Ovary (tissue), 9 donors: Measurements from ENCODE around the gene VPS41. TPM values are rescaled to one million over a fixed set of nuclear protein-coding genes. Genes with fewer than 3 reads are reported as not detected.

Experiments used
- DNase-seq, 5 donors: peaks; one replicate each; pipeline ENCODE4 v3.0.0-alpha.2; 2019 to 2020
- H3K27ac ChIP-seq, 2 donors: fragments of 200-600 bp; one replicate each; pipeline versions ENCODE4 v1.5.1 to v1.8.0; 2019 to 2022
- H3K27me3 ChIP-seq: fragments of 200-600 bp; one replicate; pipeline ENCODE4 v1.8.0; 2022
- H3K36me3 ChIP-seq: fragments of 200-600 bp; sonication (generic); one replicate; pipeline ENCODE4 v1.5.1; 2019
- H3K4me1 ChIP-seq: one replicate; pipeline ENCODE4 v1.8.1; 2013; ENCODE audit warnings: mild to moderate bottlenecking, moderate library complexity; ENCODE audit not compliant: insufficient read depth
- H3K4me3 ChIP-seq: fragments of 200-600 bp; sonication (generic); one replicate; pipeline ENCODE4 v1.5.1; 2017
- H3K9me3 ChIP-seq, 2 donors: fragments of 200-600 bp in 1 of 2; sonication (generic) in 1 of 2; one replicate each; pipeline versions ENCODE4 v1.5.1 to v1.8.1; 2013 to 2019; ENCODE audit warnings: mild to moderate bottlenecking in 1 of 2, moderate library complexity in 1 of 2
- CTCF ChIP-seq, 3 donors: fragments of 450-650 bp in 2 of 3; fragments of 200-600 bp in 1 of 3; IDR thresholded peaks; one replicate each; pipeline versions ENCODE4 v1.5.1 to v1.8.0; 2016 to 2022; ENCODE audit warnings: antibody characterized with exemption in 3 of 3, mild to moderate bottlenecking in 1 of 3
- EP300 ChIP-seq: sonication (generic); formaldehyde crosslinking; IDR thresholded peaks from one replicate; pipeline ENCODE4 v1.6.1; 2017; ENCODE audit warnings: antibody characterized with exemption
- POLR2A ChIP-seq: fragments of 450-650 bp; IDR thresholded peaks from one replicate; pipeline ENCODE4 v1.6.1; 2017; ENCODE audit warnings: antibody characterized with exemption, mild to moderate bottlenecking, moderate library complexity
- WGBS, 3 donors: extraction: QIAGEN DNeasy Blood & Tissue Kit in 1 of 3; methylation state at CpG; one replicate each; pipeline versions ENCODE4 v1.1.5 to v1.1.7; 2013 to 2017; 5-methylcytosine and 5-hydroxymethylcytosine counted together
- intact Hi-C, 4 donors: fragments of 100-400 bp; cut with DNase I; formaldehyde crosslinking; loops; one replicate each; pipeline versions ENCODE4 v1.11.0 to v1.15.1; 2022 to 2023
- polyA plus RNA-seq, 2 donors: library from polyadenylated mRNA; stranded (reverse); fragments of 200-250 nt in 1 of 2; fragments of 350-450 nt in 1 of 2; fragmentation: Illumina TruSeq in 1 of 2; extraction: RNeasy Lipid Tissue Mini Kit (QIAGEN cat#74804) in 1 of 2; gene quantifications; one replicate each; pipeline ENCODE4 v1.2.3, GENCODE V29; 2013 to 2014
- total RNA-seq, 7 donors: library from RNA; depleted of rRNA in 2 of 7; stranded (reverse); fragments of >200 nt in 2 of 7; fragmentation: NEBNext Ultra II Directional in 3 of 7; extraction: Animal tissue kit (Norgen Biotek cat#: 25700) in 3 of 7; gene quantifications; one replicate each; pipeline versions ENCODE4 v1.1.0 to v1.2.4, GENCODE V29; 2016 to 2023
- donor health status: DM: no; HTN: no; CAD: no; lungs with moderate emphysema.
- donor health status: DM: no; HTN: no; CAD: no.
- donor health status: Bipolar disorder and iron deficiency.
- donor health status: DM: yes; HTN: yes; CAD: no.
- donor health status: DM: no; HTN: no; CAD: no.
- donor health status: DM: yes; HTN: yes; CAD: no.

The VPS41 gene
- total and polyA plus RNA-seq, 9 donors = 17.3 to 77.0 (median 57.2) TPM

- 43 to 64% (median 55%) methylated on average over 3 of the region's 3 CpGs for whole genome bisulfite sequencing, 3 donors
- H3K36me3 ChIP-seq = no peaks in the 10 kb centered on the region
- H3K27ac ChIP-seq = no peak overlapping the region
- no peaks in the 10 kb centered on the region for H3K27me3 ChIP-seq
- no peaks in the 10 kb centered on the region for H3K9me3 ChIP-seq
- intact Hi-C loops = no loop called here
- TF ChIP-seq CTCF (IDR thresholded peaks at IDR 0.05) (no peak), POLR2A (no peak)
- H3K4me3 ChIP-seq = no peak overlapping the region
- peaks cover 4% of the 10 kb centered on the region for H3K4me1 ChIP-seq
- DNase-seq = no peak
Observed at GRCh38 chr7:38682606-38683005, 226.4 kb downstream of the VPS41 start.

GRCh38 chr7:38681882-38682281 is 227.1 kb downstream of the VPS41 start:
- H3K27me3 ChIP-seq = no peaks in the 10 kb centered on the region
- no peak for TF ChIP-seq CTCF (IDR thresholded peaks at IDR 0.05)
- no peak for TF ChIP-seq EP300
- TF ChIP-seq POLR2A = no peak
- WGBS, 3 donors = 12 to 20% (median 13%) methylated on average over 1 of the region's 1 CpG
- intact Hi-C loops = no loop called here
- H3K36me3 ChIP-seq = no peaks in the 10 kb centered on the region
- no peak overlapping the region for H3K27ac ChIP-seq
- H3K4me1 ChIP-seq = peaks cover 4% of the 10 kb centered on the region
- DNase-seq = no peak
- no peaks in the 10 kb centered on the region for H3K9me3 ChIP-seq
- no peak overlapping the region for H3K4me3 ChIP-seq

GRCh38 chr7:38679419-38679818 is 229.6 kb downstream of the VPS41 start:
- Histone ChIP-seq H3K36me3 (no peaks in the 10 kb centered on the region), H3K27ac (no peak overlapping the region), H3K27me3 (no peaks in the 10 kb centered on the region), H3K4me1 (peaks cover 4% of the 10 kb centered on the region), H3K4me3 (no peak overlapping the region), H3K9me3 (no peaks in the 10 kb centered on the region)
- TF ChIP-seq EP300 = no peak
- TF ChIP-seq CTCF (IDR thresholded peaks at IDR 0.05) = no peak
- TF ChIP-seq POLR2A = no peak
- no peak for DNase-seq
- WGBS, 3 donors = 46 to 54% (median 52%) methylated on average over 3 of the region's 3 CpGs
- intact Hi-C loops = no loop called here

GRCh38 chr7:38678698-38679054 is 230.3 kb downstream of the VPS41 start:
- Histone ChIP-seq H3K36me3 (no peaks in the 10 kb centered on the region), H3K27ac (no peak overlapping the region), H3K27me3 (no peaks in the 10 kb centered on the region), H3K4me3 (no peak overlapping the region), H3K9me3 (no peaks in the 10 kb centered on the region), H3K4me1 (peaks cover 4% of the 10 kb centered on the region)
- DNase-seq = no peak
- intact Hi-C loops = no loop called here
- WGBS, 3 donors = 93 to 100% (median 96%) methylated on average over 1 of the region's 1 CpG
- TF ChIP-seq CTCF (IDR thresholded peaks at IDR 0.05) = no peak
- no peak for TF ChIP-seq POLR2A
- TF ChIP-seq EP300 = no peak
